Measurements from ENCODE around the gene OR6C75.
"Not testable (repeated sequence)": the region's sequence is repeated elsewhere in the genome, so short reads cannot be mapped to it uniquely, and the experiment has no call there.

Gene OR6C75

DNA sequence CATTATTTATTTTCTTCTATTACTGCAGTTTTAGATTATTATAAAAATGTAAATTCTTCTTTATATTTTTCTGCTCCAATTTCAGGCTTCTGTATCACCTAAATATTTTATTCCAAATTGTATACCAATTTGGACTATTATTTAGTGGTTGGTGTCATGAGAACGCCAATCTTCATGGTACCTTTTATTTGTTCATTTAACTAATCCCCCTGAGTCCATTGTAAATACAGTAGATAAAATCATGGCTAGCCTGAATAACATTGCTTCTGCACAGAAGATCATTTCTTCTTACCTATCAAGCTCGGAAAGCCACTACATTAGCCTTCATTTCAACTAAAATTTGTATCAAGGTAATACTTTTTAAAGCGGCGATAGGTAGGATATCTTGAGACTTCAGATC is at the start of gene OR6C75:
Gene OR6C75, plus strand, starts transcription at position 301 of the 400 bp plus-strand sequence. CDS start 2,136 bp downstream, outside the sequence.
- Histone ChIP-seq H3K4me3 (ENCODE audit: low read length) (no peak within 1 kb of the TSS), H3K9me3 (ENCODE audit: control insufficient read depth, low read depth, low read length) (no peaks in the 10 kb centered on the region), H3K36me3 (ENCODE audit: control insufficient read depth, low read depth, low read length) (no peaks in the 10 kb centered on the region), H3K27me3 (ENCODE audit: control insufficient read depth, insufficient read depth, low read length) (no peaks in the 10 kb centered on the region), H3K27ac (ENCODE audit: low read length) (no peak within 1 kb of the TSS), H3K4me1 (ENCODE audit: control insufficient read depth, low read depth, low read length) (no peaks in the 10 kb centered on the region), H3K9ac (ENCODE audit: low read length) (no peak within 1 kb of the TSS)

DNA sequence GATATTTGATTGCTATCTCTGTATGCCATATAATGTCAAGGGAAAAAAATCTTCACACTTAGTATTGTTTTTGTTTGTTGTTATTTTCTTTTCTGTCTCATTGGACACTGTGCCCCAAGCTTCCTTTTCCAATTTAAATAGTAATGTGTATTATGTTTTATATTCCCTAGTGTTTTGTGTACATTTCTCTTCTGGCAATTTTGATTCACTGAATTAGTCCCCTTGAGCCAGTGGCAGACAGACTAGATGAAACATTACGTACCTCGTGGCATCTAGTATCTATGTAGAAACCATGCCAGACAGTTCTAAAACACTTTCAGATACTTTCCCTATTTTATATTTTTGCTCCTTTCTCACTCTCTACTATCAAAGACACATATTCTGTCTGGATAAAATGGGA is 48.7 kb upstream of the OR6C75 start, which contains the start of gene OR6C1:
Gene OR6C1, plus strand, starts transcription at position 301 of the 400 bp plus-strand sequence. CDS start 6,257 bp downstream, outside the sequence.
- no peak within 1 kb of the TSS for H3K9ac ChIP-seq (ENCODE audit: low read length)
- no peaks in the 10 kb centered on the region for H3K36me3 ChIP-seq (ENCODE audit: control insufficient read depth, low read depth, low read length)
- H3K27me3 ChIP-seq (ENCODE audit: control insufficient read depth, insufficient read depth, low read length), result no peaks in the 10 kb centered on the region
- no peaks in the 10 kb centered on the region for H3K4me1 ChIP-seq (ENCODE audit: control insufficient read depth, low read depth, low read length)
- no peak within 1 kb of the TSS for H3K4me3 ChIP-seq (ENCODE audit: low read length)
- H3K27ac ChIP-seq (ENCODE audit: low read length), result no peak within 1 kb of the TSS
- H3K9me3 ChIP-seq (ENCODE audit: control insufficient read depth, low read depth, low read length), result no peaks in the 10 kb centered on the region

DNA sequence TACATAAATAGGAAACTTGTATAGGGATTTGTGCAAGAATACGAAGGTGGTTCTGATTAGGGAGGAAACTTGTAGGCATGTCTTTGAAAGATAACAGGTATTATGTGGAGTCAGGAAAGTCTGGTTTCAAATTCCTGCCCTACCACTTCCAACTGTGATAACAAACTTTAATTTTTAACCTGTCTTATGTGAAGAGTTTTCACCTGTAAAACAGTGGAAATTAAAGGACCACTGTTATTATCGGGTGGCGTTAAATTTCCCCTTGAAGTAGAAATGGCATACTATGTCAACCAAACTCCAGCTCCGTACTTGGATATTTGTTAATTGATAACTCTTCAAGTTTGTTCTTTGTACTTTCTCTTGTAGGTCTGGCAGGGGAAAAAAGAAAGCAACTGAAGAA is 42.6 kb upstream of the OR6C75 start:
- no peak overlapping the region for H3K4me3 ChIP-seq (ENCODE audit: low read length)
- no peak overlapping the region for H3K9ac ChIP-seq (ENCODE audit: low read length)
- no peak overlapping the region for H3K27ac ChIP-seq (ENCODE audit: low read length)
- H3K36me3 ChIP-seq (ENCODE audit: control insufficient read depth, low read depth, low read length), result no peaks in the 10 kb centered on the region
- no peaks in the 10 kb centered on the region for H3K9me3 ChIP-seq (ENCODE audit: control insufficient read depth, low read depth, low read length)
- no peaks in the 10 kb centered on the region for H3K4me1 ChIP-seq (ENCODE audit: control insufficient read depth, low read depth, low read length)
- no peaks in the 10 kb centered on the region for H3K27me3 ChIP-seq (ENCODE audit: control insufficient read depth, insufficient read depth, low read length)

DNA sequence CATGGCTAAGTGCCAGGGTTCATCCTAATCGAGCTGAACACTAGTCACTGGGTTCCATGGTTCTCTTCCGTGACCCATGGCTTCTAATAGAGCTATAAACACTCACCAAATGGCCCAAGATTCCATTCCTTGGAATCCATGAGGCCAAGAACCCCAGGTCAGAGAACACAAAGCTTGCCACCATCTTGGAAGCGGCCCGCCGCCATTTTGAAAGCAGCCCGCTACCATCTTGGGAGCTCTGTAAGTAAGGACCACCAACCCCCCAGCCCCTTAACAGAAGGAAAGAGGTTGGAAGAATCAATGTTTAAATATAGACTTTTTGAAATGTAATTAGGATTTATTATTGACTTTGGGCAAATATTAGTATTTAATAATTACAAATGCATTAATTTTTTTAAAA is 37.0 kb upstream of the OR6C75 start:
- not testable (repeated sequence) for H3K4me1 ChIP-seq (ENCODE audit: control insufficient read depth, low read depth, low read length); H3K27me3 ChIP-seq (ENCODE audit: control insufficient read depth, insufficient read depth, low read length); H3K4me3 ChIP-seq (ENCODE audit: low read length); H3K27ac ChIP-seq (ENCODE audit: low read length); H3K9ac ChIP-seq (ENCODE audit: low read length); H3K9me3 ChIP-seq (ENCODE audit: control insufficient read depth, low read depth, low read length); H3K36me3 ChIP-seq (ENCODE audit: control insufficient read depth, low read depth, low read length)

DNA sequence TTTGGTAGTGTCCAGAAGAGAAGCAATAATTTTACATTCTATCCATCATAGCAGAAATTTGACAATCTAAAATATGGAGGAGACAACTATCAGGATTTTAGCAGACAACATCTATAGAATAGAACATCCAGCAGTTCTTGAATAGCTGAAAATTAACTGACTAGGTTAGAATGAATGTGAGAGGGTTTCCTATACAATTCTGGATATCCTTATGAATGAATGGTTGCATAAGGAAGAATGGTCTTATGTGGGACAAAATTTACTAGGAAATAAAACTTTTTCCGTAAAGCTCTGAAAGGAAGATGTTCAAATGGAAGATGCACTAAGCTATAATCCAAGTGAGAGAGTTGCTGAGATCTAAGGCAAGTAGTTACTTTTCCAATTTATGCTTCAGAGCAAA is 32.3 kb upstream of the OR6C75 start, which contains the start of gene OR6C3:
Gene OR6C3, plus strand, starts transcription at position 301 of the 400 bp plus-strand sequence. CDS start 955 bp downstream, outside the sequence.
- Histone ChIP-seq H3K9ac (ENCODE audit: low read length) (no peak within 1 kb of the TSS), H3K27me3 (ENCODE audit: control insufficient read depth, insufficient read depth, low read length) (no peaks in the 10 kb centered on the region), H3K27ac (ENCODE audit: low read length) (no peak within 1 kb of the TSS), H3K4me1 (ENCODE audit: control insufficient read depth, low read depth, low read length) (peaks cover 11% of the 10 kb centered on the region), H3K36me3 (ENCODE audit: control insufficient read depth, low read depth, low read length) (no peaks in the 10 kb centered on the region), H3K9me3 (ENCODE audit: control insufficient read depth, low read depth, low read length) (no peaks in the 10 kb centered on the region), H3K4me3 (ENCODE audit: low read length) (no peak within 1 kb of the TSS)

DNA sequence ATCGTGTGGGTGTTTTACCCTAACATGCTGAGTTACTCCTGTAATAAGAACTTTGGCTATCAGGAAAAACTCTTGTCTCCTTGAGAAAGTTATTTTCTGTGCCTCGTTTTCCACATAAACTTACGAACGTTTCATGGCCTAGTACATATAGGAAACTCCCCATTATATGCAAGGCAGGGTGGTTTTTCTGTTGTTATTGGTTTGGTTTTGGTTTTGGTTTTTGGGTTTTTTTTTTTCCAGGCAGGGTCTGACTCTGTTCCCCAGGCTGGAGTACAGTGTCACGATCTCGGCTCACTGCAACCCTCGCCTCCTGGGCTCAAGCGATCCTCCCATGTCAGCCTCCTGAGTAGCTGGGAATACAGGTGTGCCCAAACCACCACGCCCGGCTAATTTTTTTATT is 26.8 kb upstream of the OR6C75 start:
- Histone ChIP-seq H3K9ac (ENCODE audit: low read length) (no peak overlapping the region), H3K27ac (ENCODE audit: low read length) (no peak overlapping the region), H3K4me3 (ENCODE audit: low read length) (no peak overlapping the region), H3K4me1 (ENCODE audit: control insufficient read depth, low read depth, low read length) (peaks cover 11% of the 10 kb centered on the region), H3K9me3 (ENCODE audit: control insufficient read depth, low read depth, low read length) (no peaks in the 10 kb centered on the region), H3K27me3 (ENCODE audit: control insufficient read depth, insufficient read depth, low read length) (no peaks in the 10 kb centered on the region), H3K36me3 (ENCODE audit: control insufficient read depth, low read depth, low read length) (no peaks in the 10 kb centered on the region)

DNA sequence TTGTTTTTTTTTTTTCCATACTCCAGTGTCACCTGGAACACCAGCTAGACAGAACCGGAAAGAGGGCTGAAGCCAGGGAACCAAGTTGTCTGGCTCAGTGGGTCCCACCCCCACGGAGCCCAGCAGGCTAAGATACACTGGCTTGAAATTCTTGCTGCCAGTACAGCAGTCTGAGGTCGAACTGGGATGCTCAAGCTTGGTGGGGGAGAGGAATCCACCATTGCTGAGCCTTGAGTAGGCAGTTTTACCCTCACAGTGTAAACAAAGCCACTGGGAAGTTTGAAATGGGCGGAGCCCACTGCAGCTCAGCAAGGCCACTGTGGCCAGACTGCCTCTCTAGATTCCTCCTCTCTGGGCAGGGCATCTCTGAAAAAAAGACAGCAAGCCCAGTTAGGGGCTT is 7.4 kb upstream of the OR6C75 start:
- not testable (repeated sequence) for H3K4me3 ChIP-seq (ENCODE audit: low read length); H3K27me3 ChIP-seq (ENCODE audit: control insufficient read depth, insufficient read depth, low read length); H3K4me1 ChIP-seq (ENCODE audit: control insufficient read depth, low read depth, low read length); H3K36me3 ChIP-seq (ENCODE audit: control insufficient read depth, low read depth, low read length); H3K27ac ChIP-seq (ENCODE audit: low read length); H3K9me3 ChIP-seq (ENCODE audit: control insufficient read depth, low read depth, low read length); H3K9ac ChIP-seq (ENCODE audit: low read length)

DNA sequence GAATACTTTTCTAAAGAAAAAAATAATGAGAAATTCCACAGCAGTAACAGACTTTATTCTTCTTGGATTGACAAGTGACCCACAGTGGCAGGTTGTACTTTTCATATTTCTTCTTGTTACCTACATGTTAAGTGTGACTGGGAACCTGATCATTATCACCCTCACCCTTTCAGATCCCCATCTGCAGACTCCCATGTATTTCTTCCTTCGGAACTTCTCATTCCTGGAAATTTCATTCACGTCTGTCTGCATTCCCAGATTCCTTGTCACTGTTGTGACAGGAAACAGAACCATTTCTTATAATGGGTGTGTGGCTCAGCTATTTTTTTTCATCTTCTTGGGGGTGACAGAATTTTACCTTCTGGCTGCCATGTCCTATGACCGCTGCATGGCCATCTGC is 2.3 kb downstream of the OR6C75 start:
- no peaks in the 10 kb centered on the region for H3K27me3 ChIP-seq (ENCODE audit: control insufficient read depth, insufficient read depth, low read length)
- no peak overlapping the region for H3K27ac ChIP-seq (ENCODE audit: low read length)
- H3K36me3 ChIP-seq (ENCODE audit: control insufficient read depth, low read depth, low read length), result no peaks in the 10 kb centered on the region
- H3K4me1 ChIP-seq (ENCODE audit: control insufficient read depth, low read depth, low read length), result no peaks in the 10 kb centered on the region
- no peak overlapping the region for H3K4me3 ChIP-seq (ENCODE audit: low read length)
- H3K9me3 ChIP-seq (ENCODE audit: control insufficient read depth, low read depth, low read length), result no peaks in the 10 kb centered on the region
- no peak overlapping the region for H3K9ac ChIP-seq (ENCODE audit: low read length)

DNA sequence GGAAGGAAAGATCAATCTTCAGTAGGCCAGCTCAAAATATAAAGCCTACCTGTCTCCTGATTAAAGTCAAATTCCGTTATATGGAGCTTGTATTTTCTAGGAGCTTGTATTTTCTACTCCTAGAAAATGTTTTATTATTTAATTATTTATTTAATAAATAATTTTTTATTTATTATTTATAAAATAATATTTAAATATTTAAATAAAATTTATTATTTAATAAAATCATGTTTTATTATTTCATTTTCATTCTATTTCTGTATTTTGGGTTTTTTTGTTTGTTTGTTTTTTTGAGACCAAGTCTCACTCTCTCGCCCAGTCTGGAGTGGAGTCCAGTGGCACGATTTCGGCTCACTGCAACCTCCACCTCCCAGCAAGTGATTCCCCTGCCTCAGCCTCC is 9.7 kb downstream of the OR6C75 start:
- Histone ChIP-seq H3K4me1 (ENCODE audit: control insufficient read depth, low read depth, low read length) (no peaks in the 10 kb centered on the region), H3K27ac (ENCODE audit: low read length) (no peak overlapping the region), H3K36me3 (ENCODE audit: control insufficient read depth, low read depth, low read length) (no peaks in the 10 kb centered on the region), H3K9ac (ENCODE audit: low read length) (no peak overlapping the region), H3K27me3 (ENCODE audit: control insufficient read depth, insufficient read depth, low read length) (no peaks in the 10 kb centered on the region), H3K4me3 (ENCODE audit: low read length) (no peak overlapping the region), H3K9me3 (ENCODE audit: control insufficient read depth, low read depth, low read length) (no peaks in the 10 kb centered on the region)

DNA sequence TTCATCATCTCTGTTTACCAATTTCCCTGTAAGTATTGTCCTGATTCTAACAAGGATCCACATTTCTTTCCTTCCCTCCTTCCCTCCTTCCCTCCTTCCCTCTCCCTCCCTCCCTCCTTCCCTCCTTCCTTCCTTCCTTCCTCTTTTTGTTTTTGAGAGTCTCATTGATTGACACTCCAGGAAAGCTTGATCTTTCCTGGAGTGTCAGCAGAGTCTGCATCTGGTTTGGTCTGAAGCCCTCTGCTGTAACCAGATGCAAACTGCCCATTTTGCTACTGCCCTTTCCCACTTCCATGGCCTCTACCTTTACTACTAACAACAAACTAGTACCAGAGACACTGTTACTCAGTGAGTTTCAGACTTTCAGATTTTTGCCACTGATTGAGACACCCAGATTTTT is 23.1 kb downstream of the OR6C75 start:
- no peaks in the 10 kb centered on the region for H3K27me3 ChIP-seq (ENCODE audit: control insufficient read depth, insufficient read depth, low read length)
- H3K9ac ChIP-seq (ENCODE audit: low read length), result no peak overlapping the region
- H3K4me3 ChIP-seq (ENCODE audit: low read length), result no peak overlapping the region
- H3K4me1 ChIP-seq (ENCODE audit: control insufficient read depth, low read depth, low read length), result peaks cover 14% of the 10 kb centered on the region
- H3K27ac ChIP-seq (ENCODE audit: low read length), result no peak overlapping the region
- no peaks in the 10 kb centered on the region for H3K9me3 ChIP-seq (ENCODE audit: control insufficient read depth, low read depth, low read length)
- no peaks in the 10 kb centered on the region for H3K36me3 ChIP-seq (ENCODE audit: control insufficient read depth, low read depth, low read length)

DNA sequence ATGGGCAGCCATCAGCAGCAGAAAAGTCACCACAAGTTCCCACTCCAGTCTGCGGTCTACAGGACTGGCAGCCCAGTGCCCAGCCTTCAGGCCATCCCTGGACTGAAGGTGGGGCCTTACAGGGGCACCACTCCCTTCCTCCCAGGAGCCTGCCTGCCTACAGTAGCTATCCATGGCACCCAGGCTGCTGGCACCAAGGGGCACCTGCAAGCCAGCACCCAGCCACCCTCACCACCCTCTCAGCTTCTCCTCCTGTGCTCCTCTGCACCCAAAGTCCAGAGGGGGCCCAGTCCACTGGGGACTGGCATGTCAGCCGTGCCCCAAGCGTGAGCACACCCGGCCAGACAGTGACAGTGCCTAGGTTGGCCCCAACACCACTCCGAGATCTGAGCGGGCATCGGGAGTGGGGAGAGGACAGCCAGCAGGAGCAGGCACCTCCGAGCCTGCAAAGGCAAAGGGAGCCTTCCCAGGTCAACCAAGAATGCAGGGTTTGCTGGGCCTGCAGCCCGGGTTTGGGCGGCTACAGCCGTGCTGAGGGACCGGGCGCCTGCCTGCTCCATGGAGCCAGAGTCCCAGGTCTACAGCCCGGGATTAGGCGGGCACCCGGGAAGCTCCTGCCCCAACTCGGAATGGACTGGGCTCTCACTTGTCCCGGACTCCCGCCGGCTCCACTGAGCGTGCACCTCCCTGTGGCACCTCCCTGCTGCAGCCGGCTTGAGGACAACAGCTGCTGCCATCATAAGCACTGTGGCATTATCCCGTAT is 29.4 kb downstream of the OR6C75 start:
- Histone ChIP-seq H3K9ac (ENCODE audit: low read length) (no peak overlapping the region), H3K27me3 (ENCODE audit: control insufficient read depth, insufficient read depth, low read length) (no peaks in the 10 kb centered on the region), H3K9me3 (ENCODE audit: control insufficient read depth, low read depth, low read length) (no peaks in the 10 kb centered on the region), H3K4me1 (ENCODE audit: control insufficient read depth, low read depth, low read length) (no peaks in the 10 kb centered on the region), H3K27ac (ENCODE audit: low read length) (no peak overlapping the region), H3K36me3 (ENCODE audit: control insufficient read depth, low read depth, low read length) (no peaks in the 10 kb centered on the region), H3K4me3 (ENCODE audit: low read length) (no peak overlapping the region)

DNA sequence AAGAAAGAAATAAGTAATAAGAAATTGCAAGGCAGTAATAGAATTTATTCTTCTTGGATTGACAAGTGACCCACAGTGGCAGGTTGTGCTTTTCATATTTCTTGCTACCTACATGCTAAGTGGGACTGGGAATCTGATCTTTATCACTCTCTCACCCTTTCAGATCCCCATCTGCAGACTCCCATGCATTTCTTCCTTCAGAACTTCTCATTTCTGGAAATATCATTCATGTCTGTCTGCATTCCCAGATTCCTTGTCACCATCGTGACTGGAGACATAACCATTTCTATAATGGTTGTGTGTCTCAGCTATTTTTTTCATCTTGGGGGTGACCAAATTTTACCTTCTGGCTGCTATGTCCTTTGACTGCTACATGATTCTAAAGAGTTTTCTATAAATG is 33.6 kb downstream of the OR6C75 start:
- Histone ChIP-seq H3K9ac (ENCODE audit: low read length) (no peak overlapping the region), H3K27ac (ENCODE audit: low read length) (no peak overlapping the region), H3K36me3 (ENCODE audit: control insufficient read depth, low read depth, low read length) (no peaks in the 10 kb centered on the region), H3K4me3 (ENCODE audit: low read length) (no peak overlapping the region), H3K4me1 (ENCODE audit: control insufficient read depth, low read depth, low read length) (no peaks in the 10 kb centered on the region), H3K27me3 (ENCODE audit: control insufficient read depth, insufficient read depth, low read length) (no peaks in the 10 kb centered on the region), H3K9me3 (ENCODE audit: control insufficient read depth, low read depth, low read length) (no peaks in the 10 kb centered on the region)
